Nephron (organoid): ENCODE measurements around the gene STRIT1.

Source experiments
- H3K27ac Mint-ChIP-seq, 3 experiments: 2 replicates each; pipeline ENCODE4 v1.8.0; 2020; ENCODE audit warnings: mixed read lengths in 3 of 3, mild to moderate bottlenecking in 2 of 3, moderate library complexity in 1 of 3
- H3K27me3 Mint-ChIP-seq: 2 replicates; pipeline ENCODE4 v1.8.0; 2021; ENCODE audit warnings: low read depth, mild to moderate bottlenecking, moderate library complexity, mixed read lengths
- H3K36me3 Mint-ChIP-seq: 2 replicates; pipeline ENCODE4 v1.8.0; 2020; ENCODE audit warnings: low read depth, mixed read lengths
- H3K4me1 Mint-ChIP-seq: 2 replicates; pipeline ENCODE4 v1.8.0; 2020; ENCODE audit warnings: mixed read lengths
- H3K4me3 Mint-ChIP-seq, 3 experiments: 2 replicates each; pipeline ENCODE4 v1.8.0; 2020; ENCODE audit warnings: mild to moderate bottlenecking in 3 of 3, mixed read lengths in 3 of 3, moderate library complexity in 2 of 3
- H3K9me3 Mint-ChIP-seq: 2 replicates; pipeline ENCODE4 v1.8.0; 2020; ENCODE audit warnings: mixed read lengths
- CTCF ChIP-seq, 3 experiments: fragments of 200-600 bp; sonication (generic); IDR thresholded peaks; one replicate each; pipeline ENCODE4 v1.5.0; 2021; ENCODE audit warnings: antibody characterized with exemption in 3 of 3; ENCODE audit not compliant: unreplicated experiment in 3 of 3

The STRIT1 gene

GRCh38 chr3:155327430-155327829 lies 33.9 kb upstream of the STRIT1 start:
- no peaks in the 10 kb centered on the region for H3K9me3 Mint-ChIP-seq
- peaks cover 20% of the 10 kb centered on the region for H3K27me3 Mint-ChIP-seq
- no peak for TF ChIP-seq CTCF (IDR thresholded peaks at IDR 0.05; ENCODE audit: unreplicated experiment in 3 of 3)
- no peaks in the 10 kb centered on the region for H3K4me1 Mint-ChIP-seq
- no peak overlapping the region for H3K27ac Mint-ChIP-seq
- no peak overlapping the region for H3K4me3 Mint-ChIP-seq
- no peaks in the 10 kb centered on the region for H3K36me3 Mint-ChIP-seq

GRCh38 chr3:155326901-155327300 lies 33.4 kb upstream of the STRIT1 start:
- TF ChIP-seq CTCF (IDR thresholded peaks at IDR 0.05; ENCODE audit: unreplicated experiment in 3 of 3), result no peak
- Mint-ChIP-seq H3K4me3 (no peak overlapping the region), H3K4me1 (peaks cover 5% of the 10 kb centered on the region), H3K36me3 (no peaks in the 10 kb centered on the region), H3K27me3 (peaks cover 20% of the 10 kb centered on the region), H3K9me3 (no peaks in the 10 kb centered on the region), H3K27ac (no peak overlapping the region)

GRCh38 chr3:155326244-155326643 lies 32.8 kb upstream of the STRIT1 start:
- Mint-ChIP-seq H3K9me3 (no peaks in the 10 kb centered on the region), H3K36me3 (no peaks in the 10 kb centered on the region), H3K4me1 (peaks cover 7% of the 10 kb centered on the region), H3K4me3 (no peak overlapping the region), H3K27me3 (peaks cover 20% of the 10 kb centered on the region), H3K27ac (no peak overlapping the region)
- no peak for TF ChIP-seq CTCF (IDR thresholded peaks at IDR 0.05; ENCODE audit: unreplicated experiment in 3 of 3)

GRCh38 chr3:155325263-155325835 lies 31.9 kb upstream of the STRIT1 start:
- no peak for TF ChIP-seq CTCF (IDR thresholded peaks at IDR 0.05; ENCODE audit: unreplicated experiment in 3 of 3)
- Mint-ChIP-seq H3K4me3 (no peak overlapping the region), H3K27ac (no peak overlapping the region), H3K9me3 (no peaks in the 10 kb centered on the region), H3K27me3 (peaks cover 20% of the 10 kb centered on the region), H3K36me3 (no peaks in the 10 kb centered on the region), H3K4me1 (peaks cover 7% of the 10 kb centered on the region)

GRCh38 chr3:155323063-155323666 lies 29.7 kb upstream of the STRIT1 start:
- no peaks in the 10 kb centered on the region for H3K36me3 Mint-ChIP-seq
- H3K27ac Mint-ChIP-seq, result no peak overlapping the region
- H3K27me3 Mint-ChIP-seq, result peaks cover 13% of the 10 kb centered on the region
- H3K4me3 Mint-ChIP-seq, result no peak overlapping the region
- TF ChIP-seq CTCF (IDR thresholded peaks at IDR 0.05; ENCODE audit: unreplicated experiment in 3 of 3), result peak; percentile 71 to 90 (median 81)
- no peaks in the 10 kb centered on the region for H3K9me3 Mint-ChIP-seq
- H3K4me1 Mint-ChIP-seq, result peaks cover 7% of the 10 kb centered on the region

GRCh38 chr3:155321418-155321817 lies 27.9 kb upstream of the STRIT1 start:
- Mint-ChIP-seq H3K4me1 (peaks cover 7% of the 10 kb centered on the region), H3K36me3 (no peaks in the 10 kb centered on the region)
- TF ChIP-seq CTCF (IDR thresholded peaks at IDR 0.05; ENCODE audit: unreplicated experiment in 3 of 3), result no peak

More at GRCh38 chr3:155321418-155321817, 27.9 kb upstream of the STRIT1 start:
- no peak overlapping the region for H3K4me3 Mint-ChIP-seq
- peaks cover 9% of the 10 kb centered on the region for H3K27me3 Mint-ChIP-seq
- H3K27ac Mint-ChIP-seq, result peak overlapping the region; percentile 57 to 90 (median 84)
- H3K9me3 Mint-ChIP-seq, result no peaks in the 10 kb centered on the region
